Brain microvascular endothelial cell (primary cell): Measurements from ENCODE around the gene RNF224.

Source experiments
- DNase-seq: peaks from one replicate; pipeline ENCODE4 v3.0.0-alpha.2; 2020
- H3K27ac ChIP-seq: fragments of 250-450 bp; sonication (Bioruptor Pico); 2 replicates; pipeline ENCODE4 v1.5.1; 2020; ENCODE audit warnings: mild to moderate bottlenecking, moderate library complexity
- H3K27me3 ChIP-seq: fragments of 250-450 bp; sonication (Bioruptor Pico); replicated peaks from 2 replicates; pipeline ENCODE4 v1.5.1; 2020; ENCODE audit warnings: mild to moderate bottlenecking
- H3K36me3 ChIP-seq: fragments of 250-450 bp; sonication (Bioruptor Pico); replicated peaks from 2 replicates; pipeline ENCODE4 v1.5.1; 2020; ENCODE audit warnings: mild to moderate bottlenecking
- H3K4me3 ChIP-seq: 2 replicates; pipeline ENCODE4 v1.5.1; 2011; ENCODE audit warnings: low read depth, mild to moderate bottlenecking, control low read depth, low read length, moderate library complexity
- CTCF ChIP-seq: IDR thresholded peaks from 2 replicates; pipeline ENCODE4 v1.5.1; 2011; ENCODE audit warnings: low read depth, mild to moderate bottlenecking, moderate library complexity, low read length, control low read depth, inconsistent platforms; ENCODE audit errors: missing control alignments
- in situ Hi-C: cut with HindIII; loops from 2 replicates; pipeline ENCODE4 v1.10.0; 2017; ENCODE audit warnings: low sequenced_read_pairs, low pct_ligation_motif_present

The RNF224 gene

GRCh38 chr9:137206602-137207001, 20.7 kb upstream of the RNF224 start:
- in situ Hi-C loops = no loop called here
- TF ChIP-seq CTCF = no peak
- peak overlapping the region; percentile 90 for H3K4me3 ChIP-seq
- no peaks in the 10 kb centered on the region for H3K36me3 ChIP-seq
- DNase-seq = no peak
- no peak overlapping the region for H3K27ac ChIP-seq
- no peaks in the 10 kb centered on the region for H3K27me3 ChIP-seq

GRCh38 chr9:137211532-137211931, 15.8 kb upstream of the RNF224 start:
- Histone ChIP-seq H3K36me3 (no peaks in the 10 kb centered on the region), H3K27me3 (no peaks in the 10 kb centered on the region), H3K27ac (no peak overlapping the region), H3K4me3 (no peak overlapping the region)
- in situ Hi-C loops = no loop called here
- DNase-seq = no peak
- TF ChIP-seq CTCF = no peak

- in situ Hi-C loops = no loop called here
- DNase-seq = no peak
- Histone ChIP-seq H3K27me3 (no peaks in the 10 kb centered on the region), H3K27ac (no peak overlapping the region), H3K36me3 (peaks cover 2% of the 10 kb centered on the region), H3K4me3 (no peak overlapping the region)
- peak; percentile 15 for TF ChIP-seq CTCF
These were observed 14.8 kb upstream of the RNF224 start for GRCh38 chr9:137212520-137212919.

DNA sequence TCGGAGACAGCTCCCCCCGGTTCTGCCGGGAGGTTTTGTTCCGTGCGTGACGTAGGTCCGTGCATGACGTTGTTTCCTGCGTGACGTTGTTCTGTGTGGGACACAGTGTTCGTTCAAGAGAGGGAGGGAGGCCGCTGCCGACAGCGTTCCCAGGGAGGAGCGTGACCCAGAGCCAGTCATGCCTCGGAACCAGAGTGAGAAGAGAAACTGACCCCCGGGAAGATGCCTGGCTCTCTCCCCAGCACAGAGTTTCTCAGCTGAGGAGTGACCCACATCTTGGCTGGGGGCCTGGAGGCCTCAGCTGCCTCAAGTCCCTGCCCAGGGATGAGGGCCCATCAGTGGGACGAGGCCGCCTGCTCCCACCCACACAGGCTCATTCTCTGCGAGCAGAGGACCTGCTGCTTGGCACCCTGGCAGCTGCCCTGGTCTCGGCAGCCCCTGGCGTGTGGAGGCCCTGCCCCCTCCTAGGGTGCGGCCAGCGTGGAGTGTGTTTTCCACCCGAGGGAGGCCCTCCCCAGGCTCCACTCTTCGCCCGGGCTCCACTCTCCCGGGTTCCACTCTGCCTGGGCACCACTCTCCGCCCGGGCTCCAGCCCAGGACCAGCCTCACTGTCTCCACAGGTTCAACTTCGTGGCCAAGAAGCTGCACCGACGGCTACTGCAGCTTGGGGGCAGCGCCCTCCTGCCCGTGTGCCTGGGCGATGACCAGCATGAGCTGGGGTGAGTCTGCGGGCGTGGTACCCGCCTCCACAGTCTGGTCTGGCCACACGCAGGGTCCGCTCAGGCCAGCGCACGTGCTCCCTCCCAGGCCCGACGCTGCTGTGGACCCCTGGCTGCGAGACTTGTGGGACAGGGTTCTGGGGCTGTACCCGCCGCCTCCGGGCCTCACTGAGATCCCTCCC, 13.9 kb upstream of the RNF224 start:
- peaks cover 2% of the 10 kb centered on the region for H3K36me3 ChIP-seq
- H3K4me3 ChIP-seq = no peak overlapping the region
- in situ Hi-C loops = no loop called here
- TF ChIP-seq CTCF = peak; percentile 46
- no peaks in the 10 kb centered on the region for H3K27me3 ChIP-seq
- no peak overlapping the region for H3K27ac ChIP-seq
- no peak for DNase-seq

- Histone ChIP-seq H3K27ac (no peak overlapping the region), H3K4me3 (no peak overlapping the region), H3K36me3 (peaks cover 2% of the 10 kb centered on the region), H3K27me3 (no peaks in the 10 kb centered on the region)
- no peak for TF ChIP-seq CTCF
- in situ Hi-C loops = no loop called here
- no peak for DNase-seq
These were observed 12.7 kb upstream of the RNF224 start for GRCh38 chr9:137214620-137215019.
